CD4-positive, alpha-beta memory T cell (primary cell): ENCODE measurements around the gene TRIM71. TPM values are rescaled to one million over a fixed set of nuclear protein-coding genes. Genes with fewer than 3 reads are reported as not detected.

Experiments
- CTCF ChIA-PET: fragments of 350-600 bp; sonication (Branson Sonifier 250); formaldehyde crosslinking; loops from one replicate; lab custom pipeline; 2021; ENCODE audit warnings: inconsistent platforms; ENCODE audit not compliant: partially characterized antibody; lab: Charles Lee
- POLR2A ChIA-PET: fragments of 350-600 bp; sonication (Branson Sonifier 250); formaldehyde crosslinking; loops from one replicate; lab custom pipeline; 2021; ENCODE audit not compliant: partially characterized antibody; lab: Charles Lee
- DNase-seq, 5 donors: peaks; one replicate each; pipeline versions ENCODE4 v3.0.0 to v3.0.0-alpha.2; 2020 to 2022; ENCODE audit warnings: mixed read lengths in 1 of 5
- H3K27ac ChIP-seq: one replicate; pipeline ENCODE4 v1.7.0; 2013; ENCODE audit warnings: low read depth, low read length
- H3K27me3 ChIP-seq: 2 replicates; pipeline ENCODE4 v1.7.0; 2013; ENCODE audit warnings: mild to moderate bottlenecking, low read length, moderate library complexity; ENCODE audit not compliant: insufficient read depth
- H3K36me3 ChIP-seq: 2 replicates; pipeline ENCODE4 v1.7.0; 2013; ENCODE audit warnings: mild to moderate bottlenecking, low read length, moderate library complexity; ENCODE audit not compliant: insufficient read depth
- H3K4me1 ChIP-seq: 2 replicates; pipeline ENCODE4 v1.7.0; 2013; ENCODE audit warnings: mild to moderate bottlenecking, low read length, moderate library complexity; ENCODE audit not compliant: insufficient read depth
- H3K4me3 ChIP-seq, 2 donors: one replicate each; pipeline ENCODE4 v1.7.0; 2013; ENCODE audit warnings: low read length in 2 of 2, mild to moderate bottlenecking in 1 of 2
- H3K9me3 ChIP-seq, 2 donors: one replicate each; pipeline ENCODE4 v1.7.0; 2013; ENCODE audit warnings: low read length in 2 of 2, control low read depth in 1 of 2; ENCODE audit not compliant: control insufficient read depth in 1 of 2
- H3K27ac Mint-ChIP-seq, 7 donors: one replicate each; pipeline ENCODE4 v1.8.0; 2020 to 2021; ENCODE audit warnings: mixed read lengths in 7 of 7, mild to moderate bottlenecking in 6 of 7, inconsistent platforms in 3 of 7, moderate library complexity in 3 of 7
- H3K27me3 Mint-ChIP-seq, 2 donors: one replicate each; pipeline ENCODE4 v1.8.0; 2020 to 2021; ENCODE audit warnings: mixed read lengths in 2 of 2
- H3K36me3 Mint-ChIP-seq, 2 donors: one replicate each; pipeline ENCODE4 v1.8.0; 2020 to 2021; ENCODE audit warnings: mixed read lengths in 2 of 2, inconsistent platforms in 1 of 2, mild to moderate bottlenecking in 1 of 2
- H3K4me1 Mint-ChIP-seq, 4 donors: one replicate each; pipeline ENCODE4 v1.8.0; 2020 to 2021; ENCODE audit warnings: mixed read lengths in 4 of 4, mild to moderate bottlenecking in 1 of 4
- H3K4me3 Mint-ChIP-seq, 8 donors: one replicate each; pipeline ENCODE4 v1.8.0; 2020 to 2021; ENCODE audit warnings: mixed read lengths in 8 of 8, mild to moderate bottlenecking in 7 of 8, moderate library complexity in 6 of 8, inconsistent platforms in 3 of 8
- H3K9me3 Mint-ChIP-seq, 8 donors: one replicate each; pipeline ENCODE4 v1.8.0; 2020 to 2021; ENCODE audit warnings: mixed read lengths in 8 of 8, mild to moderate bottlenecking in 5 of 8, inconsistent platforms in 3 of 8, moderate library complexity in 1 of 8
- intact Hi-C: fragments of 100-400 bp; cut with micrococcal nuclease; formaldehyde crosslinking; loops from one replicate; pipeline ENCODE4 v1.15.1; 2023
- polyA plus RNA-seq, 2 donors: library from polyadenylated mRNA; unstranded; fragments of 300-500 nt; fragmentation: Illumina TruSeq; gene quantifications; one replicate each; pipeline ENCODE4 v1.2.3, GENCODE V29; 2021
- total RNA-seq, 2 experiments: library from RNA; stranded (reverse); gene quantifications; one replicate each; pipeline ENCODE4 v1.2.3, GENCODE V29; 2021

TRIM71 gene
- total and polyA plus RNA-seq, 4 experiments from 2014 or later, result not detected

GRCh38 chr3:32825601-32826375 is 8.0 kb downstream of the TRIM71 start:
- intact Hi-C loops, result no loop called here
- Mint-ChIP-seq H3K4me3 (no peak overlapping the region), H3K4me1 (no peaks in the 10 kb centered on the region), H3K9me3 (no peaks in the 10 kb centered on the region), H3K36me3 (no peaks in the 10 kb centered on the region), H3K27me3 (peaks cover 16 to 22% of the 10 kb centered on the region in 2 donors), H3K27ac (no peak overlapping the region)
- POLR2A ChIA-PET, result no interaction called here
- Histone ChIP-seq H3K4me1 (no peaks in the 10 kb centered on the region), H3K9me3 (no peaks in the 10 kb centered on the region), H3K36me3 (no peaks in the 10 kb centered on the region), H3K27me3 (no peaks in the 10 kb centered on the region), H3K27ac (no peak overlapping the region), H3K4me3 (no peak overlapping the region)
- DNase-seq, result no peak
- CTCF ChIA-PET, result no interaction called here

- Histone ChIP-seq H3K4me1 (no peaks in the 10 kb centered on the region), H3K36me3 (no peaks in the 10 kb centered on the region), H3K9me3 (no peaks in the 10 kb centered on the region), H3K27me3 (no peaks in the 10 kb centered on the region), H3K4me3 (no peak overlapping the region), H3K27ac (no peak overlapping the region)
- intact Hi-C loops, result no loop called here
- Mint-ChIP-seq H3K27ac (peak overlapping the region in 1 of 7 donors; percentile 64), H3K4me3 (no peak overlapping the region), H3K27me3 (peaks cover 9 to 18% of the 10 kb centered on the region in 2 donors), H3K9me3 (no peaks in the 10 kb centered on the region), H3K4me1 (no peaks in the 10 kb centered on the region), H3K36me3 (no peaks in the 10 kb centered on the region)
- no peak for DNase-seq
- ChIA-PET CTCF (interaction anchor here (0.9 to 1.4 kb wide), 2 partner anchors 10 to 22 kb away, joined by 4 read pairs; no protein-coding TSS in a partner anchor), POLR2A (no interaction called here)
Observed at GRCh38 chr3:32831062-32831461, 13.3 kb downstream of the TRIM71 start.

GRCh38 chr3:32831791-32832190 is 14.0 kb downstream of the TRIM71 start:
- H3K4me3 Mint-ChIP-seq, result no peak overlapping the region
- Histone ChIP-seq H3K27me3 (no peaks in the 10 kb centered on the region), H3K4me1 (no peaks in the 10 kb centered on the region), H3K4me3 (no peak overlapping the region), H3K9me3 (no peaks in the 10 kb centered on the region), H3K27ac (no peak overlapping the region), H3K36me3 (no peaks in the 10 kb centered on the region)
- H3K27ac Mint-ChIP-seq, result no peak overlapping the region
- intact Hi-C loops, result no loop called here
- H3K4me1 Mint-ChIP-seq, result no peaks in the 10 kb centered on the region
- POLR2A ChIA-PET, result no interaction called here
- H3K9me3 Mint-ChIP-seq, result no peaks in the 10 kb centered on the region
- CTCF ChIA-PET, result interaction anchor here (0.9 kb wide), 1 partner anchor 21 kb away, joined by 4 read pairs; no protein-coding TSS in a partner anchor
- H3K27me3 Mint-ChIP-seq, result peaks cover 9 to 18% of the 10 kb centered on the region in 2 donors
- no peaks in the 10 kb centered on the region for H3K36me3 Mint-ChIP-seq
- DNase-seq, result no peak

DNA sequence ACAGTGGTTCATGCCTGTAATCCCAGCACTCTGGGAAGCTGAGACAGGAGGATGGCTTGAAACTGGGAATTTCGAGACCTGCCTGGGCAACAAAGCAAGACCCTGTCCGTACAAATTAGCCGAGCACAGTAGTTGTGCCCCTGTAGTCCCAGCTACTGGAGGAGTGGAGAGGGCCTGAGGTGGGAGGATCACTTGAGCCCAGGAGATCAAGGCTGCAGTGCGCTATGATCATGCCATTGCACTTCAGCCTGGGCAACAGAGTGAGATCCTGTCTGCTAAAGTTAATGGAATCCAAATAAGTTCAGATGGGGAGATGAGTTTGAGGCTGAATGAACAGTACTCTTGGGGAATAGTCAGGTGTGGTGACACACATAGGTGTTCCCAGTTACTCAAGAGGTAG is 14.4 kb downstream of the TRIM71 start:
- POLR2A ChIA-PET, result no interaction called here
- CTCF ChIA-PET, result no interaction called here
- Histone ChIP-seq H3K4me1 (no peaks in the 10 kb centered on the region), H3K27ac (no peak overlapping the region), H3K36me3 (no peaks in the 10 kb centered on the region), H3K4me3 (no peak overlapping the region), H3K27me3 (no peaks in the 10 kb centered on the region), H3K9me3 (no peaks in the 10 kb centered on the region)
- no peak overlapping the region for H3K4me3 Mint-ChIP-seq
- H3K27me3 Mint-ChIP-seq, result peaks cover 9 to 18% of the 10 kb centered on the region in 2 donors
- H3K4me1 Mint-ChIP-seq, result no peaks in the 10 kb centered on the region
- no peaks in the 10 kb centered on the region for H3K36me3 Mint-ChIP-seq
- no peaks in the 10 kb centered on the region for H3K9me3 Mint-ChIP-seq
- H3K27ac Mint-ChIP-seq, result no peak overlapping the region
- intact Hi-C loops, result no loop called here
- DNase-seq, result no peak

DNA sequence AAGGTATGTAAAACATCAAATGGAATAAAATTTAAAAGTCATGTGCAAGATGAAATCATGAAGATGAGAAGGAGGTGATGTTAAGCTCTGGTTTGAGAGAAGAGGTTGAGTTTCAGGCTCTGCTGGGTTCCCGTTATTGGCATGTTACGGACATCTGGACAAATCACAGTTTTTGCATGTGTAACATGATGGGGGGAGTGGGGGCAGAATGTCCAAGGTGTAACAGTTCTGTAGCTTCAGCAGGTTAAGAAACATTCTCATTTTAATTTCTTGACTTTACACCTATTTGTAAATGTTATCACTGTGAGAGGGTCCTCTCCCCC is 17.2 kb downstream of the TRIM71 start:
- no peaks in the 10 kb centered on the region for H3K4me1 ChIP-seq
- DNase-seq, result no peak
- Mint-ChIP-seq H3K27ac (no peak overlapping the region), H3K4me3 (no peak overlapping the region), H3K9me3 (no peaks in the 10 kb centered on the region), H3K4me1 (no peaks in the 10 kb centered on the region), H3K36me3 (no peaks in the 10 kb centered on the region), H3K27me3 (peaks cover 10 to 14% of the 10 kb centered on the region in 2 donors)
- H3K9me3 ChIP-seq, result no peaks in the 10 kb centered on the region
- H3K4me3 ChIP-seq, result no peak overlapping the region
- no peak overlapping the region for H3K27ac ChIP-seq
- H3K27me3 ChIP-seq, result no peaks in the 10 kb centered on the region
- ChIA-PET POLR2A (no interaction called here), CTCF (no interaction called here)
- intact Hi-C loops, result no loop called here
- no peaks in the 10 kb centered on the region for H3K36me3 ChIP-seq

DNA sequence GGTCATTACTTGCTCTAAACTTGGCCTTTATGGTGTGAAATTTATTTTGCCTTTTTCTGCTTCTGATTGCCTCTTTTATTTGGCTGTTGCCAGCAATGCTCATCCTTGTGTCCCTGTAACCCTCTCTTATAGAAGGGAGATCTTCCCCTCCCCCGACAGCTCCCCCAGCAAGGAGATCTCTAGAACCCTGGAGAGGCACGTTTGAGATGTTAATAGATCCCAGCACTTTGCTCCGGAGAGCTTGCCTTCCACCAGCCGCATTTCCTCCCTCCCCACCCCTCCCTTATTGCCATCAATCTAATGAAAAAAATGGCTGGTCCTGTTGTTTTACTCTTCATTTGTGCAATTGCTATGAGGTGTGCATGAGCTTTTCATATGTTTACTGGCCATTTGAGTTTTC is 18.2 kb downstream of the TRIM71 start:
- Histone ChIP-seq H3K27ac (no peak overlapping the region), H3K4me1 (no peaks in the 10 kb centered on the region), H3K4me3 (no peak overlapping the region), H3K9me3 (no peaks in the 10 kb centered on the region), H3K27me3 (no peaks in the 10 kb centered on the region), H3K36me3 (no peaks in the 10 kb centered on the region)
- no peak overlapping the region for H3K4me3 Mint-ChIP-seq
- intact Hi-C loops, result no loop called here
- ChIA-PET CTCF (no interaction called here), POLR2A (no interaction called here)
- H3K4me1 Mint-ChIP-seq, result no peaks in the 10 kb centered on the region
- H3K9me3 Mint-ChIP-seq, result peaks cover 0 to 2% (median 0%) of the 10 kb centered on the region in 8 donors
- no peaks in the 10 kb centered on the region for H3K36me3 Mint-ChIP-seq
- peaks cover 9 to 12% of the 10 kb centered on the region in 2 donors for H3K27me3 Mint-ChIP-seq
- no peak for DNase-seq
- H3K27ac Mint-ChIP-seq, result no peak overlapping the region

GRCh38 chr3:32836601-32837000 is 18.8 kb downstream of the TRIM71 start:
- Histone ChIP-seq H3K36me3 (no peaks in the 10 kb centered on the region), H3K4me1 (no peaks in the 10 kb centered on the region), H3K4me3 (no peak overlapping the region), H3K27me3 (no peaks in the 10 kb centered on the region), H3K27ac (no peak overlapping the region), H3K9me3 (no peaks in the 10 kb centered on the region)
- H3K9me3 Mint-ChIP-seq, result peaks cover 0 to 2% (median 0%) of the 10 kb centered on the region in 8 donors
- POLR2A ChIA-PET, result no interaction called here
- DNase-seq, result no peak
- H3K36me3 Mint-ChIP-seq, result no peaks in the 10 kb centered on the region
- H3K27me3 Mint-ChIP-seq, result peaks cover 7 to 12% of the 10 kb centered on the region in 2 donors
- CTCF ChIA-PET, result no interaction called here
- H3K4me1 Mint-ChIP-seq, result no peaks in the 10 kb centered on the region
- no peak overlapping the region for H3K27ac Mint-ChIP-seq
- H3K4me3 Mint-ChIP-seq, result no peak overlapping the region
- intact Hi-C loops, result no loop called here
